ENCODE measurements around the gene GZF1. TPM values are rescaled to one million over a fixed set of nuclear protein-coding genes. Genes with fewer than 3 reads are reported as not detected.
"Not testable (repeated sequence)": the region's sequence is repeated elsewhere in the genome, so short reads cannot be mapped to it uniquely, and the experiment has no call there.

GZF1 gene
- total RNA-seq, 1 donor from 2014 or later, result 11.2 TPM

DNA sequence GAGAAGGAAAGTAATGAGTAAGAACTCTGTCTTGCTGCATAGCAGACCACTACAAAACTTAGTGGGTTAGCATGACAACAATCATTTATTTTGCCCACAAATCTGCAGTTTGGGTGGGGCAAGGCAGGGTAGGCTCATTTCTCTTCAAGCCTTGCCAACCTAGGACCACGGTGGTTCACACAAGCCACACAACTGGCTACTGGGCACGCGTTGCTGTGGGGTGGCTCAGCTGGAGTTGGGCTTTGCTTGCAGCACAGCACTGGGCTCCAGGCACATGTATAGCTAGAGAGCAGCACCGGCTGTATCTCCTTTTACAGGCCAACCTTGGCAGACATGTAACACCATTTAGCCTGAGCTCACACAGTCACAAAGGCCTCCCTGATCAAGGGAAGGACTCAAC lies 16.0 kb upstream of the GZF1 start:
- DNase-seq (ENCODE audit: low spot score), result no peak

DNA sequence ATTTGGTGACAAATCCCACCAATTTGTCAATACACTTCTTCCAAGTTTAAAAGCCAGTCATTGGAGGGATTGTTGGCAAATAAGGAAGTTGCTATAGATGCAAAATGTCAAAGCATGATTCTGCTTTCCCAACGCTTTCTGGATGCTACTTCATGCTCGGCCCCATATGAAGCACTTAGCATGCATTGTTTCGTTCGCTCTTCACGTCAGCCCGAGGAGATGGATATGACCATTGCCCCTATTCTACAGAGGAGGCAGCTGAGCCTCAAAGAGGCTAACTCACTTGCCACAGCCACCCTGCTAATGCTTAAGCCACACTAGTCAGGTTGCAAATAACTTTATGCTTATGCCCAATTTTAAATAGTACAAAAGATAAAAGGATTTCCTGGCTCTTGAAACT lies 14.2 kb upstream of the GZF1 start:
- DNase-seq (ENCODE audit: low spot score), result no peak

DNA sequence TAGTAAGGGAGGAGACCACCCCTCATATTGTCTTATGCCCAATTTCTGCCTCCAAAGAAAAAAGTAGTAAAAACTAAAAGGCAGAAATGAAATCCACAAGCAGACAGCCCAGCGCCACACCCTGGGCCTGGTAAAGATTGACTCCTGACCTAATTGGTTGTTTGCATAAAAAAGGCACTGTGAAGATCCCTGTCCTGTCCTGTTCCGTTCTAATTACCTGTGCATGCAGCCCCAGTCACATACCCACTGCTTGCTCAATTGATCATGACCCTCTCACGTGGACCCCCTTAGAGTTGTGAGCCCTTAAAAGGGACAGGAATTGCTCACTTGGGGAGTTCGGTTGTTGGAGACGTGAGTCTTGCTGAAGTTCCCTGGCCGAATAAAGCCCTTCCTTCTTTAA lies 13.5 kb upstream of the GZF1 start:
- DNase-seq (ENCODE audit: low spot score), result not testable (repeated sequence)

DNA sequence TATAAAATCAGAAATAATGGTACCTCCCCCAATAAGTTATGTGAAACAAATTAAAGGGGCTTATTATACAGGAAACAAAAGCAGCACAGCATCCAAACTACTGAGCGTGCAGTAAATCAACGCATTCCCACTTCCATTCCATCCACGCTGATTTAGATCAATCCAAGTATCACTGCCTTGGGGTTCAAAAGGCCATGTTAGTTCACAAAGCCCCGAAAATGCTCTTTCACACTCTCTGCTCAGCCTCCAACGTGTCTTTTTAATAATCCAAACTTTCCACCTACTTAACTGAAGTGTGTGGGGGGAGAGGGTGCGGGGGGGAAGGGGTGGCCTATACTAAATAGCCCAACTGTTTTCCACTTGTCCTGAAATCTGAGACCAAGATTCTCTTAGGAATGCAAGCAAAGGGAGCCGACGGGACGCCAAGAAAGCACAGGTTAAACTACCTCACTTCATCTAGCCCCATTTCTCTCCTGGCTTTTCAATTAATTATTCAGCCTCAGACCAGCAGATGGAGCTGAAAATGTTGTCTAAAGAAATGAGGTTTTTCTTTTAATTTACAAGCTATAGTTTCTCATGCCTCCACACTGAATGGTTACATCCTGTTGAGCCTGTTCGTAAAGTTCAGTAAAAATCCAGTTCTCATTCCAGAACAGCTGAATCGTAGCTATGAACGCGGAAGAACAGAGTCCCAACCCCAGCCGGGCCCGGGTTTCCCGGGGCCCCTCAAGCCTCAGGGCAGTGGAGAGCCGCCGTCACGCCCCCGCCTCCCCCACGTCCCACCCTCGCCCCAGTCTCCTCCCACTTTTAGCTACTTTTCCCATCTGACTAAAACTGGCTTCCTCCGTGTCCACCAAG lies 12.4 kb upstream of the GZF1 start:
- peak; percentile 91 for DNase-seq (ENCODE audit: low spot score)

DNA sequence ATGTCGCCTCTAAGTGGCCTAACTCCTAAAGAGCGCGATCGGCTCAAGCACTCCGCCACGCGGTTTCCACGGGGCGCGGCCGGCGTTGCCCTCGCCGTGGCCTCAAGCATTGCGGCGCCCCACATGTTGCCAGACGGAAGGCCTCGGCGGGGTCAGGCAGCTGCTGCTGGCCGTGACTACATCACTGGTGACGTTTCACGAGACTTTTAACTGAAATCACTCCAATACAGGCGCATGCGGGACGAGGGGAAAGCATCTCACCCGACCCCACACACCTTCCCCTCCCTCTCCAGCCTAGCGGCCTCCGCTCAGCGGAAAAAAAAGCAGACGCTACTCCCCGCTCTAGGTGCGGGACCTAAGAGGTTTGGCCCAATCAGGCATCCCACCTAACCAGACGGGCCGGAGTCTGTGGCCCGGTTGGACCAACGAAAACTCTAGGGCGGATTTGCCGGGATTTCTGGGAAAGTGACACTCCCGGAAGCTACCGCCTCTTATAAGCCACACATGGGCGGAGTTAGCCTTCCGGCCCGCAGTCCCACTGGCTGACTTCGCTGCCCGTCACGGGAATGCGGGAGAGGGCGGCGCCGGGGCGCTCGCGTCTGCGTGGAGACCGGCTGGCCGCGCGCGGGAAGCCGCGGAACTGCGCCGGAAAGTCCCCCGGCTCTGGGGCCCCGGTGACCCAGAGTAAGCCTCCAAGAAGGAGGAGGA lies 11.6 kb upstream of the GZF1 start, which contains the start of gene NXT1:
Gene NXT1 (plus strand): TSS at position 596 of the 708 bp plus-strand sequence. CDS start 3,251 bp downstream, outside the sequence.
- peak; percentile 97 for DNase-seq (ENCODE audit: low spot score)

DNA sequence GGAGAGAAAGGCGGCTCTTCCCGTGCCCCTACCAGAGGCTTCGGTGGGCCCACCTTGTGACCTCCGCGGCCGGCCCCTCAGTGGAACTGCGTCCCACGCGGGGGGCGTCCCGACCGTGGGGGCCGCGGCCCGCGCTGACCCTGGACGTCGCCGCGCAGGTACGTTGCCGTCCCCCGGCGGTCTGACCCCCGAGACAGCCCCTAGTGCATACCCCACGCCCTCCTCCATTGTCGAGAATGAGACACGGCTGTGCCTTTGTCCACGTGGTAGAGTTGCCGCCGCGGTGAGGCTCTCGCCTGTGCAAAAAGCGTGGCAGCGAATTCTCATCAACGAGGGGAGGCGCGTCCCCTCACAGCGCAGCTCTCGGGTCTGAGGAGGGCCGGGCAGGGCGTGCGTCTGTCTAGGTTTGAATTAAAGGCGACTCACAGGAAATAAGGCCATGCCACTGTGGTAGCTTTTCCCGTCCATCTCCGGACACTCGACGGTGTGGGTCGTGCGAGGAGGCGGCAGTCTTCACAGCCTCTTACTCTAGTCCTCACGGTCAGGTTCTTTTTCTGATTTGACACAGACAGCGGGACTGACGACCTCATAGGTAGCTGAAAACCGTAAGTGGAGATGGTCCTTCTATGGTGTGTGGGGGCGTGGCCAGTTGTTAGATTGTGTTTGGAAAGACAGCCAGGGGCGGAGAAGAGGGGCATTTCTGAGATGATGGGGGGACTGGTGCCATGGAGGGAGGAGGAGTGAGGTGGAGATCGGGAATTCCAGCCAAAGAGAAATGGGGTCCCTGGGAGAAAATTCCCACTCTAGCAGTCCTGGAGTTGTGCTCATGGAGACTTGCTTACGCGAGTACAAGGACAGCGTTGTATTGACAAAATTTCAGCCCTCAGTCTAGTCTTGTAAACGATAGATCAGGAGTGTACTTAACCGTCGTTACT lies 10.8 kb upstream of the GZF1 start:
- peak; percentile 65 for DNase-seq (ENCODE audit: low spot score)

DNA sequence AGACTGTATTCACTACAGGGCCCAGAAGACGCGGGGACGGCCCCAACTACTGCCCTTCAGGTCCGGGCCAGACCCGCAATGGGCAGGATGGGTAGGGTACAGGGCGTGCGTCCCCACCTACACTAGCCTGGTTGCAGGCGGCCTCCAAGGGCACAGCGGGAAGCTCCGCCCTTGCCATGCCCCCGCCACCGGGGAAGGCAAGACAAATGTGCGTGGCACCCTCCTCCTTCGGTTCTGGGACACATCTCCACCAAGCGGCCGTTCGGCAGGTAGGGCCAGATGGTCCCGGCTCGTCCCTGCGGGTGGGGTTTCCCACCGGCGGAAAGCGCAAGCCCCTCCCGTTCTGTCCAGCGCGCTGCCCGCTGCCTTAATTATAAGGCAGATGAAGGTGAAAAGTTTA lies 5.8 kb upstream of the GZF1 start:
- DNase-seq (ENCODE audit: low spot score), result no peak

DNA sequence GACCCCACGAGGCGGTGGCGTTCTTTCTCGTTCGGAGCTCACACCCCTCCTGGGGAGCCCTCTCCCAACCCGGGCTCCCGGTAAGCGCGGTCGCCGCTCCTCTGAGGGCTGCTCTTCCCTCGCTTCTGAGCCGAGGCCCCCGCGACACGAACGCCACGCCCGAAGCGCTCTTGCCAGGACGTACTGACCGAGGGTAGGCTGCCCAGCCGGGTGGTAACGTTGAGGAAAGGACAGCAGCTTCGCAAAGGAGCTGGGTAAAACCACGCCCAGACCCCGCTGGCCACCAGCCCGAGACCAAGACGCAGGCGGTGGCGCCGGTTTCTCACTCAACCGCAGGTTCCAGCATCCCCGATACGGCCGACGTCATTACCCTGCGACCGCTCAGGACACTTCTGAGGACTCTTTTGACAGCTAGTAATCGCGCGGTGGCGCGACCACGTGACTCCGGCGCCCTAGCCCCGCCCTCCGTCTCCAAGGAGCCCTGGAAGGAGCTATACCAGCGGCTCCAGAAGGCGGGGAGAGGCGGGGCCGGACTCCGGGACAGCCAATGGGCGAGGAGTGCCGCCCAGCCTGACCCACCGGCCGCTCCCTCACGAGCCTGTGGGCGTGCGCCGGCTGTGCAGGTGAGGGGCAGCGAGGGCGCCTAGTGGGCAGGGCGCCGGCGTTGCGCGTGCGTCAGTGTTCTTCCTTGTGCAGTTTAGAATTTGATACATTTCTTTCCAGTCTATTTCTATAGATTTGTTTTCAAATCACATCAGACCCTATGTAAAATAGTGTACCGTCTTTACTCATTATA lies 4.0 kb upstream of the GZF1 start:
- peak; percentile 100 for DNase-seq (ENCODE audit: low spot score)

DNA sequence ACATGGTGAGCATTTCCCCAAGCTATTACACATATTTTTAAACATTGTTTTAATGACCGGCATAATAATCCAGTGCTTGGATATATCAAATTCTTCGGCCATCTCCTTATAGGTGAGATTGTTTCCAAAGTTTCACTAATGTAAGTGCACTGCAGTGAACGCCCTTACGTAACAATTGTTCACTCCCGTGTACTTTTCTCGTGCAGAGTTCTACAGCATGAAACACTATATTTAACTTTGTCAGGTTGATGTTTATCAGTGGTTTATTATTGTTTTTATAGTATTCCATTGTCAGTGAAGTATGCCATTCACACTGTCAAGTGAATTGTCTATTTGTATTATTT lies 3.4 kb upstream of the GZF1 start:
- DNase-seq (ENCODE audit: low spot score), result no peak

DNA sequence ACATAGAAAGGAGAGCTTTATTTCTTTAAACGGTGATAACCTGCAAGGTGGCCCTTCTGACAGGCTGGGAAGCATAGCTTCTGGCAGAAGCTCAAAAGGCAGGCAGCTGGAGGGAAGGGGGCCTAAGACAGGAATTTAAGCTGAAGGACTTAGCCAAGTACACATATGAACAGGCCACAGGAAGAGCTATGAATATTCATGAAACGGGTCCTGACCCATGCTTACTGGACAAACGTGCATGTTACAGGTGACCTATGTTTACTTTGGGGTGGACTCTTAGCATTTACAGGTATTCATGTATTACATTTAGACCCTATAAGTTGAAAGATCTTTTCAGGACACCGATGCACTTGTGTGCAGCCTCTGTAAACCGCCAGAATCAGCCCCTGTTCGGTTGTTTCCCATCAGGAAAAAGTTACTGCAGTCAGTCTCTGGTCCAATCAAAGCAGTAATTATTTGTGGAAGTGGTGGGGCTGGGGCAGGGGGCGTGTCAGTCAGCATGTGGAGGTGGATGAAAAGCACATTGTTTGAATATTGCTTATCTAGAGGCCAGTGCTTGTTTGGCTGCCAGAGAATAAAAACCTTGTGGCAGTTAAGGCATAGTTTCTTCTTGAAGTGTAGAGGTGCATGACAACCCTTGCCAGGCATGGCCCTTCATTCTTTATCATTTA lies 2.9 kb upstream of the GZF1 start:
- DNase-seq (ENCODE audit: low spot score), result no peak

DNA sequence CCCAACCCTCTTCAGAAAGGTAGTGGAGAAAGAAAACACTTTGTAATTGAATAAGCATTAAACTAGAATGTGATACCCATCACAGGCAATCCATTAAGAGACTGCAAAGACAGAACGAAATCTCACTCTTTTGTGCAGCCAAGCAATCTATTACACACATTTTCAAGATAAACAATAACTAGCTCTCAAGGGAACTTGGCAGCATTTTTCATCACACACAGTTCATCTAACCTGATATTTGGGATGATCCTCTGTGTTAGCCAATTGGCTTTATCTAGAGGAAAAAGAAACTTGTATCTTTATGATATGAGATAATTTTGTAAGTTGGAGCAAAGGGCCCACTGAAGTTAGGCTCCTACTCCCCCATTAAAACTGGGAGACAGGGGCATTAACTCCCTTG lies 1.5 kb upstream of the GZF1 start:
- no peak for DNase-seq (ENCODE audit: low spot score)

DNA sequence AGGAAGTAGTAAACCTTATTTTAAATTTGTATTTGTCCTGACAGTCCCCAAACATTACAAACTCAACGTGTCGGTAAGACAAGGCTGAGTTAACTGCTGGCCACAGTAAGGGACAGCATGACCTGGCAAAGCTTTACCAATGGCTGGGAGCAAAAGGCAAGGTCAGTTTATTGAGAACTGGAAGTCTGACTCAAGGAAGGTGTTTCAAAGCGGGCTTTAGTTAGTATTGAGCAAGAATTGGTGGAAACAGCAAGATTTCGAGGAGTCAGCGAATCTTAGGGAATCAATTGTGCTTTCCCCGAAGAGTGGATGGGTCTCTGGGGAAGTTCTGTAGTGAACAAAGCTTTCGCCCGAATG lies 885 bp upstream of the GZF1 start:
- DNase-seq (ENCODE audit: low spot score), result no peak

DNA sequence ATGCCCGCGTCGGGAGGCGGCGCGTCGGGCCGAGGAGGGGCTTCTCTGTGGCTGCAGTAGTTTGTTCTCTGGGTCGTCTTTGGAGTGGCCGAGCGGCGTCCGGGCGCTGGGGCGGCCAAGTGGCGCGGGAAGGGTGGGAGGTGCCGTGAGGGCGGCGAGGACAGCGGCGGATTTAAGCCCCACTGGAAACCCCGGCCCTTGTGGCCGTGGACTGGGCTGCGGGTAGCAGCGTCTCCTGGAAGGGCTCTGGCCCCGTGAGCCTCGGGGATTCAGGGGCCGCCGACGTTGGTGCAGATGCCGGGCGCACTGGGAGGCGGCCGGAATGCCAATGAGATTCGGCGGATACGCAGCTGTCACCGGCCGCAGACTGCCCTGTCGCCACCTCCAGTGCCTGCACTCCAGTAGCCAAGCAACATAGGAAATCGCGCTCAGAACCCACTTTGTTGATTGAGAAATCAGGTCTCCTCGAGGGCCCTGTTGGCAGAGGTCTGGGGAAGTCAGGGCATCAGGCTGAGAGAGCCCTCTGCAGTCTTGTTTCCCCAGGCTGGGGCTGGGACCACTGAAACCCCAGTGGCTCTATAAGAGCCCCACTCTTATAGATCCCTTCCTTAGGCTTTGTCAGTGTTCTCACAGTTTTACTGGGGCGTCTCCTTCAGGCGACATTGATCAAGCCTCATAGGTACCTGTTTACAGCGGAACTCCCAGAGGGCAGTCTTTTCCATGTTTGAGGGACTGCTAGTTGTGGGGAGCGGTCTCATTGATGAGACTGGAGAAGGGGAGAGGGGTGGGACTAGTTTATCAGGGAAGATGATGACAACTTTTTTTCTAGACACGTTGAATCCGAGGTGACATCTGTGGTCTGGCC lies 642 bp downstream of the GZF1 start:
- DNase-seq (ENCODE audit: low spot score), result no peak

DNA sequence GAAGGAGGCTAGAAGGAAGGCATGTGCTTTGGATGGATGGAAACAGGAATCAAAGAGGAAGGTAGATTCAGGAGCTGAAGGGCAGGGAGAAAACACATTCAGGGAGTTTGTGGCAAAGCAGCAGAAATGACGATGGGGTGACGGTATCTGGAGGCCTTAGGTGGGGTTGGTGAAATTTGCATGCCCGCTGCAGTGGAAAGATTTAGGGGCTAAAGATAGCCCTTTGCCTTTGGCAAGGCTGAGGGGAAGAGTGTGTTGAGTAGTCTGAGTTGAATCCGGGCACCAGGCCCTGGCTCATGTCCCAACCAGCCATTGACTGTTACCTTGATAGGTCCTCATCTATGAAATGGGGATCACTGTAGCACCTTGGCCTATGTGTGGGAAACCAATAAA lies 1.3 kb downstream of the GZF1 start:
- DNase-seq (ENCODE audit: low spot score), result no peak

DNA sequence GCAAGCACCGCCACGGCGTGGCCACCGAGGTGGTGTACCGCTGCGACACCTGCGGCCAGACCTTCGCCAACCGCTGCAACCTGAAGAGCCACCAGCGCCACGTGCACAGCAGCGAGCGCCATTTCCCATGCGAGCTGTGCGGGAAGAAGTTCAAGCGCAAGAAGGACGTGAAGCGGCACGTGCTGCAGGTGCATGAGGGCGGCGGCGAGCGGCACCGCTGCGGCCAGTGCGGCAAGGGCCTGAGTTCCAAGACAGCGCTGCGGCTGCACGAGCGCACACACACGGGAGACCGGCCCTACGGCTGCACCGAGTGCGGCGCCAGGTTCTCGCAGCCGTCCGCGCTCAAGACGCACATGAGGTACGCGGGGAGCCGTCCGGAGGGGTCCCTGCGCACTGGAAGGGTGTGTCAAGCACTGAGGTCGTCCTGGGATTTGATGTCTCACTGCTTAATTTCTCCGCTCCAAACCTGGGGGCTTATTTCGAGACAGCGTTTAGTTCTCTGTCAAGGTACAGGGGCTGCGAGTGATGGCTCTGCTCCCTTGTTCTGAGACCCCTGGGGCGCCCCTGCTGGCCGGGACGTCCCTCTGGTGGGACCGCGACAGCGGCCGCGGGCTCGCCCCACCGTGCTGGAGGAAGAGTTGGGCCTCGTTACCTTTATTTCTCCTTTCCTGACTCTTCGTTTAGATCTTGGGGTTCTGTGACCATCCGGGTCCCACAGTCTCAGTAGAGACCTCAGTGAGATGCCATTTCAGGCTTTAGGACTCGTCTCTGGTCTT lies 3.6 kb downstream of the GZF1 start:
- no peak for DNase-seq (ENCODE audit: low spot score)

DNA sequence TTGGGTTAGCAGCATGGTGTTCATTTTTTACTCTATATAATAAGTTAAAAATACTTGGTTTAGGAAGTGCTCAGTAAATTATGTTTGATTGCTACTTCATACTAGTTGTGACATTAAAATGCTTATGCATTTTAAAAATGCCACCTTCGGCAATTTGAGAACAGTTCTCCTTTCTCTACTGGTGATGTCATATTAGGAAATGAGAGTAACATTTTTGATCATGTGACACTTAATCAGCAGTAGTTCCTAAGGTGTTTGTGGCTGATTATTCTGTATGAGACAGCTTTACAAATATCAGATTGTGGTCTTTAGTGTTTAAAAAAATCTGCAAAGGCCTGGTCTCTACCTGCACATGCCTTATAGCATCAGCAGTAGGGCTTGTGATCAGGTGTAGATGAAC lies 4.4 kb downstream of the GZF1 start:
- no peak for DNase-seq (ENCODE audit: low spot score)

DNA sequence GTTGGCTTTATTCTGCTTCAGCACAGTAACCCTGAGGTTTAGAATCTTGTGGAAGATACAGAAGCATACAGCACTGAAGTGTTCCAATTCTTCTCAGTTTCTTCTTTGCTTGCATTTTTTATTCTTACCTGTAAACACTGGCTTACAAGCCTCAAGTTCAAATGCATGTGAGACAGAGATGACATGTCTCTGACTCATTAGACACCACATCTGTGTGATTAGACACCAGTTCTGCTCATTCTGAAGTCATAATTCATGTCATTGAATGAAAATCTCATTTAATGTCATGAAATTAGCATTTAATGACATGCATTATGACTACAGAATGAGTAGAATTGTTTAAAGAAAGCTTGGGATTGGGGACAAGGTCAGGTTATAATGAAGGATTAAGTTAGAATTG lies 5.8 kb downstream of the GZF1 start:
- no peak for DNase-seq (ENCODE audit: low spot score)

DNA sequence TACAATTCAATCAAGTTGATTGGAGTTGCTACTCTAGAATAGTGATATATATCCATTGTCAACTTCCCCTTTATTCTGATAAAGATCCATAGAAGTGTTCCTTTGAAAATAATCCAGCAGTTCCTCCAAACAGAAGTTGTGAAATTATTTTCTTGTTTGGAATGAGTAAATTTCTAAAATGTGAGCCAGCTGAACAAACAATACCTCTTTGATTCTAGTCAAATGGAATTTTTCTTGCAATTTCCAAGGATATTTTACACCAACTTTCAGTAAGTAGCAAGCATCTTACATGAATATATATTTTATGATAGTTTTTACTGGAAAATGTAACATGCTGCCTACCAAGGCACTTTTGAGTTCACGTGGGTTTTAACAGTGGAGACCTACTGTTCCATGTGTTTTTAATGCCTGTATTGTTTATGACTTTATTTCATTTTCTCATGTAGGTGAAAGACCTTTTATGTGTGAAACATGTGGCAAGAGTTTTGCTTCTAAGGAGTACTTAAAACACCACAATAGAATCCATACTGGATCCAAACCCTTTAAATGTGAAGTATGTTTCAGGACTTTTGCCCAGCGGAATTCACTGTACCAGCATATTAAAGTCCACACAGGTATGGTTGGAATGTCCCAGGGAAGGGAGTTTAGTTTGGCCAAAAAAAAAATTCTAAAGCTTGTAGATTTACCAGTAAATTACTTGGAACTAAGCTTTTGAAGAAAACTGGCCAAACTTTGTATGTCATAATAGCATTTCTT lies 6.5 kb downstream of the GZF1 start:
- no peak for DNase-seq (ENCODE audit: low spot score)
